Measurements from ENCODE around the gene SLC12A7. TPM values are rescaled to one million over a fixed set of nuclear protein-coding genes. Genes with fewer than 3 reads are reported as not detected.
"Not testable (repeated sequence)": the region's sequence is repeated elsewhere in the genome, so short reads cannot be mapped to it uniquely, and the experiment has no call there.

Gene SLC12A7
- total RNA-seq, 1 experiment from 2014 or later: 30.8 TPM

DNA sequence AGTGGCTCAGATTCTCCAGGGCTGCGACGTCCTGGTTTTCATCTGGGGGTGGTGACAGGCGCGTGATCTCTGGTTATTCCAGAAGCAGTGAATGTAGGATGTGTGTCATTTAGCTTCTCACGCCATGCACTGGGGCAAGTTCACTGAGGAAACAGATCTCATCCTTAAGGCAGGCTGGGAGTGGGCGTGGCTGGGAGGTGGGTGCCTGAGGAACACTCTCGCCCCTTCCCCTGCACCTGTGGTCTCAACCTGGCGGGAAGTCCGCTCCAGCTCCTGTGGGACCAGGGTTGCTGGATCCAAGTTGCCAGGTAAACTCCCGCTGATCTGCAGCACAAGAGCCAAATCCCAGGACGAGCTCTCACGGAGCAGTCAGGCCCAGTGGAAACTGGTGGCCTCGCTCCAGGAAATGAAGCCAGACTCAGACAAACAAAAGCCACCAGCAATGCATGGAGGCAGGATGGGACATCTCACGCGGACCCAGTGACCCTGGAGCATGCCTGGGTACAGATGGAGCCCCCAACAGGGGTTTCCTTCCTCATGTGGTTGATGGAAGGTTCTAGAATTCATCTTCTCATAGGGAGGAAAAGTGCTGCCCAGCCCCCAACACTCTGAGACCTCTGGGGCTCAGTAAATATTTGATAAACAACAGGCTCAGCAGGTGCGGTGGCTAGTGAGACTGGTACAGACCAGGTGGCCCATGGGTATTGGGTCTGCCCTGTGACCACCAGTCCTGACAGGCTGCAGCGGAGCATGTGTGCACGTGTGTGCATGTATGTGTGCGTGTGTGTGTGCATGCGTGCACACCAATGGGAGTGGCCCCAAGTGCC, 16.3 kb upstream of the SLC12A7 start:
- H3K4me1 ChIP-seq (ENCODE audit: insufficient read depth, low read length): no peaks in the 10 kb centered on the region
- H3K36me3 Mint-ChIP-seq (ENCODE audit: insufficient read depth in 1 of 3, low read depth in 3 of 3): peaks cover 0 to 5% (median 0%) of the 10 kb centered on the region in 3 experiments; a peak in 5 of 7 replicates
- no peak overlapping the region for H2BK5ac ChIP-seq (ENCODE audit: insufficient read length, low read length)
- no peak overlapping the region for H2BK120ac ChIP-seq (ENCODE audit: low read depth, low read length, poor library complexity, severe bottlenecking)
- H4K91ac ChIP-seq (ENCODE audit: insufficient read length, low read depth, low read length): no peak overlapping the region
- no peak overlapping the region for H2AK5ac ChIP-seq (ENCODE audit: insufficient read length, low read length)
- H2BK20ac ChIP-seq (ENCODE audit: low read depth, low read length, poor library complexity, severe bottlenecking): no peak overlapping the region
- H3K4me3 Mint-ChIP-seq: no peak overlapping the region; a peak in 1 of 5 replicates
- no peak overlapping the region for H2BK15ac ChIP-seq (ENCODE audit: low read depth, low read length)
- H3K23ac ChIP-seq (ENCODE audit: insufficient read length, low read depth, low read length): no peak overlapping the region
- H3K18ac ChIP-seq (ENCODE audit: insufficient read length, low read depth, low read length): no peak overlapping the region
- no peaks in the 10 kb centered on the region for H3K9me3 ChIP-seq (ENCODE audit: control insufficient read depth, low read depth, low read length)
- no peak overlapping the region for H3T11ph ChIP-seq (ENCODE audit: low read length)
- no peak overlapping the region for H3K4me2 ChIP-seq (ENCODE audit: insufficient read depth, insufficient read length, low read length)
- H3K56ac ChIP-seq (ENCODE audit: insufficient read length, low read depth, low read length): no peak overlapping the region
- H4K5ac ChIP-seq (ENCODE audit: insufficient read length, low read depth, low read length): no peak overlapping the region
- no peak overlapping the region for H4K8ac ChIP-seq (replicated peaks; ENCODE audit: insufficient read length, low read depth, low read length)
- no peaks in the 10 kb centered on the region for H3K79me1 ChIP-seq (ENCODE audit: insufficient read depth, low read depth, low read length, poor library complexity, severe bottlenecking)
- H3K9ac ChIP-seq (ENCODE audit: extremely low read depth, insufficient read length, low read length): no peak overlapping the region
- H3K9me3 Mint-ChIP-seq: peaks cover 3 to 8% of the 10 kb centered on the region in 2 experiments
- TF ChIP-seq, protein P1, sequence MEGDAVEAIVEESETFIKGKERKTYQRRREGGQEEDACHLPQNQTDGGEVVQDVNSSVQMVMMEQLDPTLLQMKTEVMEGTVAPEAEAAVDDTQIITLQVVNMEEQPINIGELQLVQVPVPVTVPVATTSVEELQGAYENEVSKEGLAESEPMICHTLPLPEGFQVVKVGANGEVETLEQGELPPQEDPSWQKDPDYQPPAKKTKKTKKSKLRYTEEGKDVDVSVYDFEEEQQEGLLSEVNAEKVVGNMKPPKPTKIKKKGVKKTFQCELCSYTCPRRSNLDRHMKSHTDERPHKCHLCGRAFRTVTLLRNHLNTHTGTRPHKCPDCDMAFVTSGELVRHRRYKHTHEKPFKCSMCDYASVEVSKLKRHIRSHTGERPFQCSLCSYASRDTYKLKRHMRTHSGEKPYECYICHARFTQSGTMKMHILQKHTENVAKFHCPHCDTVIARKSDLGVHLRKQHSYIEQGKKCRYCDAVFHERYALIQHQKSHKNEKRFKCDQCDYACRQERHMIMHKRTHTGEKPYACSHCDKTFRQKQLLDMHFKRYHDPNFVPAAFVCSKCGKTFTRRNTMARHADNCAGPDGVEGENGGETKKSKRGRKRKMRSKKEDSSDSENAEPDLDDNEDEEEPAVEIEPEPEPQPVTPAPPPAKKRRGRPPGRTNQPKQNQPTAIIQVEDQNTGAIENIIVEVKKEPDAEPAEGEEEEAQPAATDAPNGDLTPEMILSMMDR (conservative IDR thresholded peaks at IDR 0.05): no peak
- H3K27me3 ChIP-seq (ENCODE audit: insufficient read depth, low read length): no peaks in the 10 kb centered on the region
- H2AFZ ChIP-seq (ENCODE audit: low read length): no peak overlapping the region
- H2BK12ac ChIP-seq (ENCODE audit: insufficient read length, low read depth, low read length): no peak overlapping the region
- H4K20me1 ChIP-seq (ENCODE audit: control insufficient read depth, insufficient read depth, insufficient read length): peaks cover 4% of the 10 kb centered on the region
- no peak overlapping the region for H3K27ac ChIP-seq (ENCODE audit: insufficient read length, low read depth, low read length)
- H3K4ac ChIP-seq (ENCODE audit: low read depth, low read length): no peak overlapping the region
- no peak overlapping the region for H3K14ac ChIP-seq (ENCODE audit: insufficient read depth, low read length)
- no CpG with 5 or more reads among the region's 20 CpGs for WGBS (ENCODE audit: extremely low coverage, insufficient read length, low lambda C conversion rate)
- peaks cover 5% of the 10 kb centered on the region for H3K27me3 Mint-ChIP-seq (ENCODE audit: low read depth)
- H3K27ac Mint-ChIP-seq: peak overlapping the region in 1 of 3 experiments; percentile 3; a peak in 2 of 7 replicates
- DNase-seq: no peak
- no peaks in the 10 kb centered on the region for H3K23me2 ChIP-seq (ENCODE audit: insufficient read length, low read depth, low read length, poor library complexity, severe bottlenecking)
- H3K79me2 ChIP-seq (ENCODE audit: insufficient read depth, low read length): no peaks in the 10 kb centered on the region
- H3K4me1 Mint-ChIP-seq: peaks cover 11 to 26% of the 10 kb centered on the region in 2 experiments

DNA sequence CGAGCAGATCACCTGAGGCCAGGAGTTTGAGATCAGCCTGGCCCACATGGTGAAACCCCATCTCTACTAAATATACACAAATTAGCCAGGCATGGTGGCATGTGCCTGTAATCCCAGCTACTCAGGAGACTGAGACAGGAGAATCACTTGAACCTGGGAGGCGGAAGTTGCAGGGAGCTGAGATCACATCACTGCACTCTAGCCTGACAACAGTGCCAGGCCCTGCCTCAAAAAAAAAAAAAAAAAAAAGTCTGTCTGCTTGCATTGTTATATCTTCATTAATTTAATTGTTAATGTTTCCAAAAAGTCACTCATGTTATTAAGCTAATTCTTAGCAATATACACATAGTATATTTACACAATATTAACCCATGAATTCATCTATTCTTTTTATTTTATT, 13.8 kb upstream of the SLC12A7 start:
- H3K27me3 Mint-ChIP-seq (ENCODE audit: low read depth); H3K27ac Mint-ChIP-seq; H3K56ac ChIP-seq (ENCODE audit: insufficient read length, low read depth, low read length); H3K18ac ChIP-seq (ENCODE audit: insufficient read length, low read depth, low read length); H3T11ph ChIP-seq (ENCODE audit: low read length); H4K91ac ChIP-seq (ENCODE audit: insufficient read length, low read depth, low read length); H2BK120ac ChIP-seq (ENCODE audit: low read depth, low read length, poor library complexity, severe bottlenecking); H3K4me3 Mint-ChIP-seq; H2BK15ac ChIP-seq (ENCODE audit: low read depth, low read length); H2BK5ac ChIP-seq (ENCODE audit: insufficient read length, low read length); H2AFZ ChIP-seq (ENCODE audit: low read length); H4K5ac ChIP-seq (ENCODE audit: insufficient read length, low read depth, low read length); H3K9ac ChIP-seq (ENCODE audit: extremely low read depth, insufficient read length, low read length); H2AK5ac ChIP-seq (ENCODE audit: insufficient read length, low read length); H3K9me3 ChIP-seq (ENCODE audit: control insufficient read depth, low read depth, low read length); H3K4me1 ChIP-seq (ENCODE audit: insufficient read depth, low read length); H2BK20ac ChIP-seq (ENCODE audit: low read depth, low read length, poor library complexity, severe bottlenecking); H3K9me3 Mint-ChIP-seq; H3K23ac ChIP-seq (ENCODE audit: insufficient read length, low read depth, low read length); H3K4ac ChIP-seq (ENCODE audit: low read depth, low read length); H3K23me2 ChIP-seq (ENCODE audit: insufficient read length, low read depth, low read length, poor library complexity, severe bottlenecking); H3K36me3 Mint-ChIP-seq (ENCODE audit: insufficient read depth in 1 of 3, low read depth in 3 of 3); H3K79me1 ChIP-seq (ENCODE audit: insufficient read depth, low read depth, low read length, poor library complexity, severe bottlenecking); H4K8ac ChIP-seq (replicated peaks; ENCODE audit: insufficient read length, low read depth, low read length); H3K14ac ChIP-seq (ENCODE audit: insufficient read depth, low read length); H4K20me1 ChIP-seq (ENCODE audit: control insufficient read depth, insufficient read depth, insufficient read length); H3K79me2 ChIP-seq (ENCODE audit: insufficient read depth, low read length); H3K4me2 ChIP-seq (ENCODE audit: insufficient read depth, insufficient read length, low read length); H2BK12ac ChIP-seq (ENCODE audit: insufficient read length, low read depth, low read length); DNase-seq; H3K27ac ChIP-seq (ENCODE audit: insufficient read length, low read depth, low read length); H3K27me3 ChIP-seq (ENCODE audit: insufficient read depth, low read length): not testable (repeated sequence)
- peaks cover 9 to 21% of the 10 kb centered on the region in 2 experiments for H3K4me1 Mint-ChIP-seq
- no CpG with 5 or more reads among the region's 2 CpGs for WGBS (ENCODE audit: extremely low coverage, insufficient read length, low lambda C conversion rate)

Data from H9 (cell line).